ENCODE measurements around the gene ITGA1. TPM values are rescaled to one million over a fixed set of nuclear protein-coding genes. Genes with fewer than 3 reads are reported as not detected.

ITGA1 gene
- total RNA-seq, 1 experiment from 2014 or later = 27.4 TPM

GRCh38 chr5:52779213-52779612 lies 8.5 kb upstream of the ITGA1 start:
- no peak overlapping the region for H3K27ac ChIP-seq
- no peaks in the 10 kb centered on the region for H3K9me3 ChIP-seq (replicated peaks)
- no peaks in the 10 kb centered on the region for H3K36me3 ChIP-seq
- peaks cover 7% of the 10 kb centered on the region; the same call in 1 of the 2 replicates for H3K4me1 ChIP-seq (replicated peaks)
- no peak for DNase-seq (ENCODE audit: low read depth in 1 of 2, low spot score in 2 of 2)
- H3K27me3 ChIP-seq (replicated peaks) = no peaks in the 10 kb centered on the region
- no peak overlapping the region for H3K4me3 ChIP-seq

GRCh38 chr5:52783226-52783959 lies 4.3 kb upstream of the ITGA1 start:
- no peak overlapping the region for H3K4me3 ChIP-seq
- no peak overlapping the region for H3K27ac ChIP-seq
- H3K9me3 ChIP-seq (replicated peaks) = no peaks in the 10 kb centered on the region
- no peaks in the 10 kb centered on the region for H3K27me3 ChIP-seq (replicated peaks)
- H3K36me3 ChIP-seq = no peaks in the 10 kb centered on the region
- peak in 1 of 2 experiments; percentile 53 for DNase-seq (ENCODE audit: low read depth in 1 of 2, low spot score in 2 of 2)
- peaks cover 23% of the 10 kb centered on the region for H3K4me1 ChIP-seq (replicated peaks)

GRCh38 chr5:52784737-52785136 lies 3.0 kb upstream of the ITGA1 start:
- no peaks in the 10 kb centered on the region for H3K36me3 ChIP-seq
- H3K9me3 ChIP-seq (replicated peaks) = no peaks in the 10 kb centered on the region
- DNase-seq (ENCODE audit: low read depth in 1 of 2, low spot score in 2 of 2) = peak; percentile 65 to 74
- no peaks in the 10 kb centered on the region for H3K27me3 ChIP-seq (replicated peaks)
- H3K4me3 ChIP-seq = no peak overlapping the region
- H3K27ac ChIP-seq = no peak overlapping the region
- peaks cover 32% of the 10 kb centered on the region for H3K4me1 ChIP-seq (replicated peaks)

- H3K4me3 ChIP-seq = no peak overlapping the region
- no peak for DNase-seq (ENCODE audit: low read depth in 1 of 2, low spot score in 2 of 2)
Measured at GRCh38 chr5:52786391-52786790, 1.3 kb upstream of the ITGA1 start.

DNA sequence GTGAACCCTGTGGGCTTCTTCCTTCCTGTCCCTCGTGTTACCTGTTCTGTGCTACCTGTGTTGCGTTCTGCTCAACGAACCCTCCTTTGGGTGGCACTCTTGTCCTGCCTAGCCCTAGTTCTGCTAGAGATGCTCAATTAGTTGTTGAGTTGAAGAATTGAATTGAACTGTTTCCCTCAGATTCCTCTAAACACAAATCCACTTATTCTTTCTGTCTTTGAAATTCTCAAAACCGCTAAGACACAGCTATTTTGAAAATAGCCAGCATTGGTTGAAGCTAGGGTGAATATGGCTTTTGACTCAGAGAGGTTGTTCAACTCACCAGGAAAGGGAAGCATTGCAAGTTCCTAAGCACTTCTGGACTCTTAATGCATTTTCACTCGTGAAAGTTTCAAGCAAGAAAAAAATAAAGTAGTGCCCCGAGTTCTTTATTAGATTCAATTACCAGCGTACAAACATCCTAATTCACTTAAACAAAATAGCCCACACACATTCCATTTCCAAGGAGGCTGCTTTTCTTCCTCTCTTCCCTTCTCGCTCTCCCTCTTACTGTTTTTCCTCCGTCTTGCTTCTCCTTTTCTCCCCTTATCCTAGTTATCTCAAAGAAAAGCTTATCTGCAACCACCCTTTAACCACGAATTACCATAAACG lies 642 bp upstream of the ITGA1 start:
- H3K4me3 ChIP-seq = peak overlapping the region; percentile 57
- no peaks in the 10 kb centered on the region for H3K27me3 ChIP-seq (replicated peaks)
- H3K4me1 ChIP-seq (replicated peaks) = peaks cover 39% of the 10 kb centered on the region
- no peaks in the 10 kb centered on the region for H3K9me3 ChIP-seq (replicated peaks)
- H3K27ac ChIP-seq = peak overlapping the region; percentile 20; the same call in 1 of the 2 replicates
- peak in 1 of 2 experiments; percentile 42 for DNase-seq (ENCODE audit: low read depth in 1 of 2, low spot score in 2 of 2)
- H3K36me3 ChIP-seq = no peaks in the 10 kb centered on the region

More at GRCh38 chr5:52786391-52786790, 1.3 kb upstream of the ITGA1 start:
- Histone ChIP-seq H3K27ac (no peak overlapping the region), H3K9me3 (replicated peaks) (no peaks in the 10 kb centered on the region), H3K4me1 (replicated peaks) (peaks cover 37% of the 10 kb centered on the region), H3K27me3 (replicated peaks) (no peaks in the 10 kb centered on the region), H3K36me3 (no peaks in the 10 kb centered on the region)

- no peaks in the 10 kb centered on the region for H3K36me3 ChIP-seq
- peak overlapping the region; percentile 54 for H3K27ac ChIP-seq
- no peak for DNase-seq (ENCODE audit: low read depth in 1 of 2, low spot score in 2 of 2)
- H3K4me1 ChIP-seq (replicated peaks) = peaks cover 41% of the 10 kb centered on the region
- H3K27me3 ChIP-seq (replicated peaks) = no peaks in the 10 kb centered on the region
- no peaks in the 10 kb centered on the region for H3K9me3 ChIP-seq (replicated peaks)
- H3K4me3 ChIP-seq = peak overlapping the region; percentile 57
Measured at GRCh38 chr5:52788505-52788821, 747 bp downstream of the ITGA1 start.

- Histone ChIP-seq H3K27ac (no peak overlapping the region), H3K9me3 (replicated peaks) (no peaks in the 10 kb centered on the region), H3K4me1 (replicated peaks) (peaks cover 38% of the 10 kb centered on the region), H3K27me3 (replicated peaks) (no peaks in the 10 kb centered on the region), H3K36me3 (no peaks in the 10 kb centered on the region), H3K4me3 (peak overlapping the region; percentile 57; the same call in 1 of the 2 replicates)
- no peak for DNase-seq (ENCODE audit: low read depth in 1 of 2, low spot score in 2 of 2)
Measured at GRCh38 chr5:52789378-52789777, 1.7 kb downstream of the ITGA1 start.

DNA sequence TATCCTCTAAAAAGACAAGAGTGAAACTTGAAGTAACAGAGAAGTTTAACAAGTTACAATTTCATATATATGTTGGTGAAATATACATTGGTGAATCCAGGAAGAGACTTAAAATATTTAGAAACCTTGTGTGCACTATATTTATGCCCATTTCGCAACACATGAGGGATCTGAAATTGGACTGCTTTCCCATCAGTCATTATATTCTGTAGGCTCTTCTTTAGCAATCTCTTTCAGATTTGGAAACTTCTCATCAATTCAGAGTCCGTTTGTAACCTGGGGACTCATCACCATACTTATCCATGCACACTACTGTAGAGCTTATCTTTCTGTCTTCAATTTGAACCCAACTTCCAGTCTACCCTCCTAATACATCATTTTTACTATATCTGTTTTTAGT lies 2.1 kb downstream of the ITGA1 start:
- DNase-seq (ENCODE audit: low read depth in 1 of 2, low spot score in 2 of 2) = no peak
- Histone ChIP-seq H3K4me3 (no peak overlapping the region), H3K9me3 (replicated peaks) (no peaks in the 10 kb centered on the region), H3K27ac (no peak overlapping the region), H3K4me1 (replicated peaks) (peaks cover 43% of the 10 kb centered on the region), H3K36me3 (no peaks in the 10 kb centered on the region), H3K27me3 (replicated peaks) (no peaks in the 10 kb centered on the region)

- H3K4me3 ChIP-seq = no peak overlapping the region
Measured at GRCh38 chr5:52791366-52791765, 3.6 kb downstream of the ITGA1 start.

GRCh38 chr5:52794519-52794918 lies 6.8 kb downstream of the ITGA1 start:
- Histone ChIP-seq H3K4me3 (no peak overlapping the region), H3K36me3 (no peaks in the 10 kb centered on the region), H3K4me1 (replicated peaks) (peaks cover 38% of the 10 kb centered on the region), H3K9me3 (replicated peaks) (no peaks in the 10 kb centered on the region), H3K27me3 (replicated peaks) (no peaks in the 10 kb centered on the region), H3K27ac (no peak overlapping the region)
- no peak for DNase-seq (ENCODE audit: low read depth in 1 of 2, low spot score in 2 of 2)

More at GRCh38 chr5:52791366-52791765, 3.6 kb downstream of the ITGA1 start:
- Histone ChIP-seq H3K9me3 (replicated peaks) (no peaks in the 10 kb centered on the region), H3K27ac (no peak overlapping the region), H3K27me3 (replicated peaks) (no peaks in the 10 kb centered on the region), H3K36me3 (no peaks in the 10 kb centered on the region), H3K4me1 (replicated peaks) (peaks cover 38% of the 10 kb centered on the region)
- DNase-seq (ENCODE audit: low read depth in 1 of 2, low spot score in 2 of 2) = no peak

DNA sequence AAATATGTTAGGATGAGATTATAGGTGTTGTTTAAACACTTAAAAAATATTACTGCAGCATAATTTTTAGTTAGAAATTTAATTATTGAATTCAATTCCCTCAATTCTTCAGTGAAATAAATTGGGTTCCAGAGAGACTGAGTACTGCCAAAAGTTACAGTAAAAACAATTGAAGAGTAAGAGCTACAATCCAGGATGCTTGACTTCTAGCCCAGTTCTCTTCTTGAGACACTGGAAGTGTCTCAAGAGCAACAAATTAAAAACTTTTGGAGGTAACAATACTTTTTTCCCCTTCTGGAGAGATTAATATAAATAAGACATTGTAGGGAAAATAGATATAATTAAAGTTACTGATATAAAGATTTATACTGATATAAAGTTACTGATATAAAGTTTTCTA lies 8.3 kb downstream of the ITGA1 start:
- H3K36me3 ChIP-seq = peaks cover 7% of the 10 kb centered on the region; the same call in 1 of the 2 replicates
- H3K4me3 ChIP-seq = no peak overlapping the region
- H3K4me1 ChIP-seq (replicated peaks) = peaks cover 44% of the 10 kb centered on the region
- H3K27ac ChIP-seq = no peak overlapping the region
- no peaks in the 10 kb centered on the region for H3K9me3 ChIP-seq (replicated peaks)
- no peak for DNase-seq (ENCODE audit: low read depth in 1 of 2, low spot score in 2 of 2)
- H3K27me3 ChIP-seq (replicated peaks) = no peaks in the 10 kb centered on the region

DNA sequence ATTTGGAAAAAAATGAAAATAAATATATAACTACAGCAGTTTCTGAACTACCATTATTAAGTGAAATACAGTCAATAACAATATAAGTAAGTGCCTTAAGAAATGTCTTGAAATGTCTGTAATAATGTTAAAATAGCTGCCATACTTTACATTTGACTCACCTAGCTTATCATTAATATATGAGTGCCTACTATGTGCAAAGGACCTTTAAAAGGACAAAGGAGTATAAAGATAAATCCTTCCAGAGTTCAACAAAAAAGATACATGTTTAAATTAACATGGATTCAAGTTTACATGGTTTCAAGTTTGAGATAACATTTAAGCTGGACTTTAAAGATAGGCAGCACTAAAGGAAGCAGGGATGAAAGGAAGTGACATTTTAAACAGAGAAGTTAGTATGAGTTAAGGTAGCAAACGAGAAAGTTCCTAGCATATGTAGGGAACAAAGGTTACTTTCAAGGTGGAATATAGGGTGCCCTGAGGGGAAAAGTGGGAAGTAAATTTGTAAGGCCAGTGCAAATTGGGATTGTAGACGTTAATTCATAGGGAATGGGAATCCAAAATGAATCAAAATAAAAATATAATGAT lies 8.9 kb downstream of the ITGA1 start:
- peaks cover 12% of the 10 kb centered on the region for H3K36me3 ChIP-seq
- no peak overlapping the region for H3K27ac ChIP-seq
- H3K27me3 ChIP-seq (replicated peaks) = no peaks in the 10 kb centered on the region
- DNase-seq (ENCODE audit: low read depth in 1 of 2, low spot score in 2 of 2) = no peak
- no peaks in the 10 kb centered on the region for H3K9me3 ChIP-seq (replicated peaks)
- H3K4me1 ChIP-seq (replicated peaks) = peaks cover 46% of the 10 kb centered on the region
- H3K4me3 ChIP-seq = no peak overlapping the region

DNA sequence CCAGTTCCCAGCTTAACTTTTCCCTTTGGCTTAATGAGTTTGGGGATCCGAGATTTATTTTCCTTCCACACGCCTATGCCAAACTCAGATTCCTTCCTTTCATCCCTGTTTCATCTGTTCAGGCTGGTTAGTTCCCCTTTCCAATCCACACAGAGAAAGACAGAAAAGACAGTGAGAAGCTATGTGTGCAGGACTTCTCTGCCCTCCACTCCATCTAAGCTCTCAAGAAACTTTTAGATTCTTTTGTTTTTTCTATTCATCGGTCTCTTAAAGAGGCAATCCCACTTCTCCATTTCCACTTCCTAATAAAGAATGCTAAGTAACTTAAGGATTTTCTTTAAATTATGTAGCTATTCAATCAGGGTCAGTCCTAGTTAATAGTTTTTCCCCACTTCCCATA lies 11.2 kb downstream of the ITGA1 start:
- H3K27me3 ChIP-seq (replicated peaks) = no peaks in the 10 kb centered on the region
- H3K9me3 ChIP-seq (replicated peaks) = no peaks in the 10 kb centered on the region
- H3K4me3 ChIP-seq = peak overlapping the region; percentile 47
- peak overlapping the region; percentile 90 for H3K27ac ChIP-seq
- peaks cover 49% of the 10 kb centered on the region for H3K4me1 ChIP-seq (replicated peaks)
- DNase-seq (ENCODE audit: low read depth in 1 of 2, low spot score in 2 of 2) = no peak
- peaks cover 29% of the 10 kb centered on the region for H3K36me3 ChIP-seq

- peak; percentile 82 to 83 for DNase-seq (ENCODE audit: low read depth in 1 of 2, low spot score in 2 of 2)
- H3K36me3 ChIP-seq = peaks cover 34% of the 10 kb centered on the region
- H3K4me3 ChIP-seq = peak overlapping the region; percentile 47
Measured at GRCh38 chr5:52799358-52799982, 11.8 kb downstream of the ITGA1 start.

More at GRCh38 chr5:52799358-52799982, 11.8 kb downstream of the ITGA1 start:
- Histone ChIP-seq H3K27ac (peak overlapping the region; percentile 90), H3K9me3 (replicated peaks) (no peaks in the 10 kb centered on the region), H3K27me3 (replicated peaks) (no peaks in the 10 kb centered on the region), H3K4me1 (replicated peaks) (peaks cover 46% of the 10 kb centered on the region)
